ENCODE results near the gene ACADVL. TPM values are rescaled to one million over a fixed set of nuclear protein-coding genes. Genes with fewer than 3 reads are reported as not detected.

The ACADVL gene
- total and polyA plus RNA-seq, 2 donors (not counting 1 experiment from before 2014, with no cell fraction given), result 640 to 696 TPM

DNA sequence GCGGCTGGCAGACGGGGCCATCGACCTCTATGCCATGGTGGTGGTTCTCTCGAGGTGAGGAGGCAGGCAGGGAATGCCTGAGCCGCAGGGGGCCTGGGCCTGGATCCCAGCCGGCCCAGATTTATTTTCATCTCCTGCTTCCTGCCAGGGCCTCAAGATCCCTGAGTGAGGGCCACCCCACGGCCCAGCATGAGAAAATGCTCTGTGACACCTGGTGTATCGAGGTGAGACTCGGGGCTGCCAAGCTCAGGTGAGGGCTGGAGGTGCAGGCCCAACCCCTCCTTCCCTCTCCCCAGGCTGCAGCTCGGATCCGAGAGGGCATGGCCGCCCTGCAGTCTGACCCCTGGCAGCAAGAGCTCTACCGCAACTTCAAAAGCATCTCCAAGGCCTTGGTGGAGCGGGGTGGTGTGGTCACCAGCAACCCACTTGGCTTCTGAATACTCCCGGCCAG lies 4.9 kb downstream of the ACADVL start:
- ATAC-seq (ENCODE audit: low read depth) (no peak), DNase-seq (no peak)
- Histone ChIP-seq H3K36me3 (replicated peaks in 1 of 2; ENCODE audit: control extremely low read depth in 1 of 2, control insufficient read depth in 1 of 2, extremely low read depth in 1 of 2, insufficient read depth in 2 of 2, low read length in 1 of 2) (peaks cover 0 to 68% of the 10 kb centered on the region in 2 experiments), H3K4me1 (ENCODE audit: control insufficient read depth in 2 of 2, insufficient read depth in 2 of 2, low read length in 2 of 2) (peaks cover 7 to 13% of the 10 kb centered on the region in 2 donors), H3K79me2 (ENCODE audit: control insufficient read depth, insufficient read depth, low read length) (no peaks in the 10 kb centered on the region), H3K4me3 (ENCODE audit: control extremely low read depth in 1 of 5, extremely low read depth in 1 of 5, insufficient read depth in 1 of 5, low read depth in 2 of 5, low read length in 4 of 5) (no peak overlapping the region), H3K27ac (ENCODE audit: low read length in 2 of 2) (no peak overlapping the region), H4K20me1 (ENCODE audit: control insufficient read depth, insufficient read depth, low read length, poor library complexity, severe bottlenecking) (no peaks in the 10 kb centered on the region), H3K9me3 (ENCODE audit: control extremely low read depth in 1 of 3, control insufficient read depth in 2 of 3, insufficient read depth in 1 of 3, low read length in 2 of 3) (no peaks in the 10 kb centered on the region), H3K27me3 (replicated peaks in 1 of 4; ENCODE audit: control extremely low read depth in 1 of 4, control insufficient read depth in 3 of 4, insufficient read depth in 4 of 4, low read length in 3 of 4) (no peaks in the 10 kb centered on the region), H3K4me2 (replicated peaks; ENCODE audit: low read depth, low read length, poor library complexity, severe bottlenecking) (no peak overlapping the region), H2AFZ (ENCODE audit: insufficient read depth, low read depth, low read length, poor library complexity, severe bottlenecking) (no peak overlapping the region), H3K9ac (ENCODE audit: low read length) (no peak overlapping the region)
- H3K4me3 Mint-ChIP-seq, result no peak overlapping the region
- no peaks in the 10 kb centered on the region for H3K9me3 Mint-ChIP-seq (ENCODE audit: insufficient read depth)
- H3K27ac Mint-ChIP-seq, result no peak overlapping the region
- H3K4me1 Mint-ChIP-seq, result peaks cover 14% of the 10 kb centered on the region
- no peak for TF ChIP-seq EZH2 (IDR thresholded peaks at IDR 0.05; ENCODE audit: borderline replicate concordance, insufficient read depth, low read depth, low read length, poor library complexity, severe bottlenecking)
- no peak for TF ChIP-seq CTCF (IDR thresholded peaks at IDR 0.05)
- no peaks in the 10 kb centered on the region for H3K27me3 Mint-ChIP-seq
- intact Hi-C loops (cut with micrococcal nuclease), result no loop called here
- ChIA-PET POLR2A (interaction anchor here (1.1 kb wide), 1 partner anchor 10 kb away, joined by 4 read pairs; the partner anchor contains the start of gene DVL2), CTCF (no interaction called here)
- WGBS (ENCODE audit: insufficient coverage), result 95% methylated on average over 14 of the region's 15 CpGs

GRCh38 chr17:7225711-7226331 lies 6.1 kb downstream of the ACADVL start:
- DNase-seq (no peak), ATAC-seq (ENCODE audit: low read depth) (no peak)
- H3K4me1 ChIP-seq (ENCODE audit: control insufficient read depth in 2 of 2, insufficient read depth in 2 of 2, low read length in 2 of 2), result peaks cover under 1 to 5% of the 10 kb centered on the region in 2 donors
- no peak overlapping the region for H3K4me2 ChIP-seq (replicated peaks; ENCODE audit: low read depth, low read length, poor library complexity, severe bottlenecking)
- peaks cover 11% of the 10 kb centered on the region for H3K79me2 ChIP-seq (ENCODE audit: control insufficient read depth, insufficient read depth, low read length)
- no peaks in the 10 kb centered on the region for H3K27me3 Mint-ChIP-seq
- no peak overlapping the region for H3K4me3 Mint-ChIP-seq
- CTCF ChIA-PET, result interaction anchor here (0.5 kb wide), 1 partner anchor 70 kb away, joined by 4 read pairs; no protein-coding TSS in a partner anchor
- WGBS (ENCODE audit: insufficient coverage), result 96% methylated on average over 9 of the region's 21 CpGs
- no peak overlapping the region for H2AFZ ChIP-seq (ENCODE audit: insufficient read depth, low read depth, low read length, poor library complexity, severe bottlenecking)
- H3K9me3 ChIP-seq (ENCODE audit: control extremely low read depth in 1 of 3, control insufficient read depth in 2 of 3, insufficient read depth in 1 of 3, low read length in 2 of 3), result no peaks in the 10 kb centered on the region
- peaks cover 7% of the 10 kb centered on the region for H3K4me1 Mint-ChIP-seq
- no peaks in the 10 kb centered on the region for H3K27me3 ChIP-seq (replicated peaks in 1 of 4; ENCODE audit: control extremely low read depth in 1 of 4, control insufficient read depth in 3 of 4, insufficient read depth in 4 of 4, low read length in 3 of 4)
- H3K36me3 ChIP-seq (replicated peaks in 1 of 2; ENCODE audit: control extremely low read depth in 1 of 2, control insufficient read depth in 1 of 2, extremely low read depth in 1 of 2, insufficient read depth in 2 of 2, low read length in 1 of 2), result peaks cover 0 to 78% of the 10 kb centered on the region in 2 experiments
- no peak for TF ChIP-seq CTCF (IDR thresholded peaks at IDR 0.05)
- TF ChIP-seq EZH2 (IDR thresholded peaks at IDR 0.05; ENCODE audit: borderline replicate concordance, insufficient read depth, low read depth, low read length, poor library complexity, severe bottlenecking), result no peak
- POLR2A ChIA-PET, result interaction anchor here (0.6 kb wide), 1 partner anchor 12 kb away, joined by 3 read pairs; no protein-coding TSS in a partner anchor
- no peaks in the 10 kb centered on the region for H4K20me1 ChIP-seq (ENCODE audit: control insufficient read depth, insufficient read depth, low read length, poor library complexity, severe bottlenecking)
- H3K9ac ChIP-seq (ENCODE audit: low read length), result no peak overlapping the region
- H3K4me3 ChIP-seq (ENCODE audit: control extremely low read depth in 1 of 5, extremely low read depth in 1 of 5, insufficient read depth in 1 of 5, low read depth in 2 of 5, low read length in 4 of 5), result no peak overlapping the region
- no peak overlapping the region for H3K27ac Mint-ChIP-seq
- intact Hi-C loops (cut with micrococcal nuclease), result no loop called here
- H3K27ac ChIP-seq (ENCODE audit: low read length in 2 of 2), result no peak overlapping the region
- H3K9me3 Mint-ChIP-seq (ENCODE audit: insufficient read depth), result no peaks in the 10 kb centered on the region

Measured in B cell (primary cell).